Activated CD8-positive, alpha-beta memory T cell treated with anti-CD3 and anti-CD28 coated beads for 24 hours (primary cell): ENCODE data around the gene MEIOSIN.
A peak's percentile ranks its signal among the peaks of the same experiment; 100 is the strongest.
"Not testable (repeated sequence)": the region's sequence is repeated elsewhere in the genome, so short reads cannot be mapped to it uniquely, and the experiment has no call there.

ENCODE experiments used
- DNase-seq: peaks from one replicate; pipeline ENCODE4 v3.0.0-alpha.2; 2020

The MEIOSIN gene

DNA sequence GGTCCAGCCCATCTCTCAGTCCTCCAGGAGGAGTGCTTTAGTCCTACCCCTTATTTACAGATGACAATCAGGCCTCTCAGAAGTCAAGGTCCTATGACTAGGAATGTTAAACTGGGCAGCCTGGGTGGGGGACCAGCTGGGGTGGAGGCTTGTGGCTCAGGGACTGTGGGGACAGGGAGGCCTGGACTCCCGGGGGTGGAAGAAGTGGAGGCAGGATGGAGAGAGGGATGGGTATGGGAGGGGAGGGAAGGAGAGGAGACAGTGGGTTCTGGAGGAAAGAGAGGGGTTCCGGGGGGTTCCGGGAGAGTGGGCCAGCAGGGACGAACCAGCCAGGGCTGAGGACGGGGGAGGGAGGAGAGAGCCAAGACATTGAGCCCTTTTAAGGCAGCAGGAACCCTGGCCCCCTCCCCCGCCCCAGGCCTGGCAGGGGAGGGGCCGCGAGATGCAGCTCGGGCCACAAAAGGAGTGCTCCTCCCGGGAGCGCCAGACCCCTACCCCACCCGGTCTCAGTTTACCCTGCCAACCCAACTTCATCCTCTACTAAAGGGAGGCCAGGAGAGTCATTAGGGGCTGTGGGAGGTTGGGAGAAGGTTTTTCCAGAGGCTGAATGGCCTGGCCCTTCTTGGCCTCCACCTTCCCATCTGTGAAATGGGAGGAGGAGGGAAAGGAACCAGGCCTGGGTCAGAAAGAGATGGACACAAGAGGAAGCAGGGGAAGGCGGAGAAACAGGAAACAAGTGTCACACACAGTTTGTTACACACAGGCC, 47.4 kb downstream of the MEIOSIN start:
- DNase-seq, result no peak

GRCh38 chr19:45781214-45782161, 48.2 kb downstream of the MEIOSIN start:
- no peak for DNase-seq

DNA sequence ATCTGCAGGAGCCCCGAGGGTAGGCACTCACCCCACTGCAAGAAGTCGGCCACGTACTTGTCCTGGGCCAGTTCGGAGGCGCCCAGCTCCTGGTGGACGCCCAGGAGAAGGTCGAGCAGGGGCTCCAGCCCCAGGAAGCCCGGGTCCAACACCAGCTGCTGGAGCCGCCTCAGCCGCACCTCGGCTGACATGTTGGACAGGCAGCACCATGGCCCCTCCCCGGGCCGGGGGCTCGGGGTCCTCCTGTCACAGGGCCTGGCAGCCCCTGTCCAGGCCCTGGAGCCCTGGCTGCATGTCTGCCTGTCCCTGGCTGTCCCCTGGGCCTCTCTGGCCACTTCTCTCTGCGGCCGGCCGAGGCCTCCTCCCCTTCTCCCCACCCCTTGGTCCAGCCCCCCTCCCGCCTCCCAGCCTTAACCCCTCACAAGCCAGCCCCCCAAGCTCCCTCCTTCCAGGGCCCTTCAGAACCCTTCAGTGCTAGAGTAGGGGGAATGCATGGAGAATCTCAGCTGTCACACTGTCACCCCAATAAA, 49.0 kb downstream of the MEIOSIN start, which contains the start of gene DMPK:
Gene DMPK, minus strand, starts transcription at position 329 of the 530 bp plus-strand sequence. Its CDS starts 138 bp downstream, at position 191.
- no peak for DNase-seq

DNA sequence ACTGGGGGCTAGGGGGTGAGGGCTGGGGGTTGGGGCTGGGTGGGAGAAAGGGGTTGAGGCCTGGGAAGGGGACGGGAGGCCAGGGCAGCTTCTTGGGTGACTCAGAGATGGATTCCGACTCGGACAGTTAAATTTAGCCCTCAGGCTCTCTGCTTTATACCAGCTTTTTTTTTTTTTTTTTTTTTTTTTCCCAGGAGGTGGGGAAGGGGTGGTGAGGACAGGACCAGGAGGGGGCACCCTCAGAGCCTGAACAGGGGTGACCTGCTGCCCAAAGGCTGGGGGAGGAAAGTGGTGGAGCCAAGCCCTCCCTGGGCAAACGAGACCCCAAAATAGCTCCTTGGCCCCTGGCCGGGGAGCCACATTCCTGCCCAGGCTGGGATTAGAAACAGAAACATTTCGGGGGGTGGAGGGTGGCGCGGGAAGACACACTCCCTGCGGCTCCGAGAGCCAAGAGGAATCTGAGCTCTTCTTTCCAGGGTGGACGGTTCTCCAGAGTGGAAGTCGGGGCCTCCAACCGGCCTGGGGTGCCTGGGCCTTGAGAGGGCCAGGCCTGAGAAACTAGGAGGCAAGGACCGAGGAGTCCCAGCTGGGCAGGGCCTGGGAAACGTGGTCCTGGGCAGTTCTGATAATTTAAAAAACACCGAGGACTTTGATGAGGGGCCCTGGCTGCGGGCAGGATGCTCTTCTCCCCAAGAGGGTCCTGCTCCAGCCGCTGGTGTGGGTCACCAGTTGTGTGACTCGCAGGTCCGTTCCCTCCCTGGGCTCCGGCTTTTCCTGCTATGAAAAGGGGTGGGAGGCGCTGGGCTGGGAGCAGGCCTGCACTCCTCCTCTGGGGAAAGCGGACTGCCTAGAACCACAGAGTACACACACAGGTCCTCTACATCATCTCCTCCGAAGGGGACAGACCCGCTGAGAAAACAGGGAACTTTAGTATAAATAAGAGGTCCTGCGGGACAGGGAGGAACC, 49.9 kb downstream of the MEIOSIN start:
- DNase-seq, result no peak

DNA sequence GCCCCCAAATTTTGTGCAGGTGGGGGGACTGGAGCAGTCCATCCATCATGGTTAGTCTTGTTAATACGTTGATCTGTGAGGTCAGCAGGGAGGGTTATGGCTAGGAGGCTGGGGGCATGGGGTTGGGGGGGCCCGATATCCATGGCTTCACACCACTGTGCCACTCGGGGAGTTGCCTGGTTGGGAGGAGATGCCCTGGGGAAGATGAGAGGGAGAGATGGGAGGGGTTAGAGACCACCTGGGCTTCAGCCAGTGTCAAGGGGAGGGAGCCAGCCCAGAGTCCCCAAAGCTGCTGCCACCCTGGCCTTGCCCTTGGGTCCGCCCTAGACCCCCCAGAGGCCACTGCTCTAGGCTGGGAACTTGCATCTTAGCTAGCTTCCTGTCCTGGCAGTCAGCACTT, 50.9 kb downstream of the MEIOSIN start:
- no peak for DNase-seq

DNA sequence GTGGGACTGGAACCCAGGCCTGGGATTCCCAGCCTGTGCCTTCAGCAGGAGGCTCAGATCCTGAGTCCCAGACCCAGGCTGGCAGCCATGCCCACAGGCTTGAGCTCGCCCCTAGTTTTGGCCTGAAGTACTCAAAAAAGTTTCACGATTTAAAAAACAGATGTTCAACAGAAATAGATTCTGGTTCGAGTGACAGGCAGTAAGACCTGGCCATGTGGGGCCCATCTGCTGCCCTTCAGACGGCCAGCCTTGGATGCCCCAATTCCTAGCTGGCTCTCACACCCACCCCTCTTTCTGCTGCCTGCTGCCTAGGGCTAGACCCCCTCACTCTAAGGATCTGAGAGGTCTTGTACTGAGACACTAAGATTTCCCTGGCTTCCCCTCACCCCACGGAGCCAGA, 51.9 kb downstream of the MEIOSIN start:
- no peak for DNase-seq

GRCh38 chr19:45785781-45786532, 52.7 kb downstream of the MEIOSIN start:
- DNase-seq, result no peak

DNA sequence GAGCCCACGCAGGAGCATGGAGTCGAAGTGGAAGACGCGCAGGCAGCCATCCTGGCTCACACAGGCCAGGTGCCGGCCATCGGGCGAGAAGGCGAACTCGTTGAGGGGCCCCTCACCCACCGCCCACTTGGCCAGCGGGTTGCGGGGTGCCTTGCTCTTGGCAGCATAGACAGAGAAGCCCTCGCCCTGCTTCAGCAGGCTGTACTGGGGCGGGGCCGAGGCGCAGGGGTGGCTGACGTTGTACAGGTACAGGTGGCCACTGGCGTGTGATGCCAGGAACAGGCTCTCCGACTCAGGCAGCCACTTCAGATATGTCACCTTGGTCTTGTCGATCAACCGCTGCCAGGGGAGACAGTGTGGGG, 53.3 kb downstream of the MEIOSIN start:
- DNase-seq, result no peak

DNA sequence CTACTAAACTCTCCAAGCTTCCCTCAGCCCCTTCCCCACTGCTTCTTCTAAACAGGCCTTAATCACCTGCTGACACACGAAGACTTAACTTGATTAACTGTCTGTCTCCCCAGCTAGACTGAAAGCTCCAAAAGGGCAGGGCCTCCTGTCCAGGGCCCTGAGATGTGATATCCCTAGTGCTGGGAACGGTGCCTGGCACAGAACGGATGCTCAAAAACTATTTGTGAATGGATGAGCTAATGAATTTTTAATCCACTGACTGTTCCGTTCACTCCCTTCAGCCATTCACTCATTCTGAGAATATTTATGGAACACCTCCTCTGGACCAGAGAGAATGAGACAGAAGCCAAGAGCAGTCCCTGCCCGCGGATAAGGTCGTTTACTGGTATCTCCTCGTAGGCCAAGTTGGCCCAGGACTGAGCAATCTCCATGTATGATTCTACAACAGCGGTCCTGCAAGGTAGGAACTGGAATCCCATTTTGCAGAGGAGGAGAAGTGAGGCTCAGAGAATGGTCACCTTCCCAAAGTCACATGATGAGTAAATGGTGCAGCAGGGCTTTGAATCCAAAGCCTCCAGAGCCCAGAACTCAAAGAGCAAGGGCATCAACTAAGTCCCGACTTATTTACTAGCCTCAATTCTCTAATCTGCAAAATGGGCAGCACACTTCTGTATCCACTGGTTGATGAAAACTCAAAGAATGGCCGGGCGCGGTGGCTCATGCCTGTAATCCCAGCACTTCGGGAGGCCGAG, 56.0 kb downstream of the MEIOSIN start:
- no peak for DNase-seq

GRCh38 chr19:45790942-45791341, 57.7 kb downstream of the MEIOSIN start:
- peak; percentile 70 for DNase-seq

- DNase-seq, result peak; percentile 71
Observed at GRCh38 chr19:45791744-45792469, 58.7 kb downstream of the MEIOSIN start.

DNA sequence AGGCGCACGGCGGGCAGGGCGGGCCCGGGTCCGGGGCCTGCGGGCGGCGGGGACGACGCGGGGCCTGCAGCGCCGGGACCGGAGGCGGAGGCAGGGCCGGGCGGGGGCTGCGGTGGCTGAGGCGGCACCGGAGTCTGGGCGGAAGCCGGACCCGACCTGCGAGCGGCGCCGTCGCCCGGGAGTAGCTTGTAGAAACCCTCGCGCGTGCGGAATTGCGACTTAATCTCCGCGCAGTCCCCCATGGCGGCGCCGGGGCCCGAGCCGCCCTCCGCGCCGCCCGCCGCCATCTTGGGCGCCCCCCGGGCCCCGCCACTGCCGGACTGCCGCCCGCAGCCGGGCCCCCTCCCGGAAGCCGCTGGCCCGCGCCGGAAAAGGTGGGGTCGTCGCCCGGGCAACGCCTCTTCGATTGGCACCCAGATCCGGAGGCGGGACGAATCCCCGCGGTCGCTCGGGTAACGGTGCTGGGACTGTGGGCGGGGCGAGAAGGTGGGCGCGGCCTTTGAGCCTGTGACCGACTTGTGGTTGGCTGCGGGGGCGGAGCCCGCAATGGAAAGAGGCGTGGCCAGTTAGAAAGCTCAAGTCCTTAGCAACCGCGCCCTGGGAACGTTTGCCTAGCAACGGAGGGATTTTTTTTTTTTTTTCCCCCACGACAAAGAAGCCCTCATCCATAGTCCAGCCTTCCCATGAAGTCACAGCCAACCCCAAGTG, 59.4 kb downstream of the MEIOSIN start, which contains the start of gene DMWD:
Gene DMWD, minus strand, starts transcription at position 376 of the 708 bp plus-strand sequence. Its CDS starts 89 bp downstream, at position 287.
- DNase-seq, result peak; percentile 100

GRCh38 chr19:45793178-45793564, 59.9 kb downstream of the MEIOSIN start:
- no peak for DNase-seq

GRCh38 chr19:45793876-45794275, 60.6 kb downstream of the MEIOSIN start:
- no peak for DNase-seq

DNA sequence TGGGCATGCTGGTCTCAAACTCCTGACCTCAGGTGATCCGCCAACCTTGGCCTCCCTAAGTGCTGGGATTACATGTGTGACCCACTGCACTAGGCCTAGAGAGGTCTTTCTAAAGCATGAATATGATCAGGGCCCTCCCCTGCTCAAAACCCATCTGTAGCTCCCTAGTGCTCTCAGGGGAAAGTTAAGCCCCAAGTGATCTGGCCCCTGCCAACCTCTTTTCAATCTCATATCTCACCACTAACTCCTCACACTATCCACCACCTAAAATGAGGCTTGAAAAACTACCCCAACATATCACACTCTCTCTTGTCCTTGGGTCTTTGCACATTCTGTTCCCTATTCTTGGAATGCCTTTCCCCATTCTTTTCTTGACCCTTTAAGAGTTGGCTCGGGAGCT, 61.4 kb downstream of the MEIOSIN start:
- no peak for DNase-seq

GRCh38 chr19:45798995-45799517, 65.8 kb downstream of the MEIOSIN start:
- peak; percentile 87 for DNase-seq

- DNase-seq, result not testable (repeated sequence)
Observed at GRCh38 chr19:45799541-45799940, 66.3 kb downstream of the MEIOSIN start.

GRCh38 chr19:45800070-45800553, 66.9 kb downstream of the MEIOSIN start:
- no peak for DNase-seq
